Ovary (tissue), 9 donors: ENCODE measurements around the gene HEXIM1. TPM values are rescaled to one million over a fixed set of nuclear protein-coding genes. Genes with fewer than 3 reads are reported as not detected.

Source experiments
- DNase-seq, 5 donors: peaks; one replicate each; pipeline ENCODE4 v3.0.0-alpha.2; 2019 to 2020
- H3K27ac ChIP-seq, 2 donors: fragments of 200-600 bp; one replicate each; pipeline versions ENCODE4 v1.5.1 to v1.8.0; 2019 to 2022
- H3K27me3 ChIP-seq: fragments of 200-600 bp; one replicate; pipeline ENCODE4 v1.8.0; 2022
- H3K36me3 ChIP-seq: fragments of 200-600 bp; sonication (generic); one replicate; pipeline ENCODE4 v1.5.1; 2019
- H3K4me1 ChIP-seq: one replicate; pipeline ENCODE4 v1.8.1; 2013; ENCODE audit warnings: mild to moderate bottlenecking, moderate library complexity; ENCODE audit not compliant: insufficient read depth
- H3K4me3 ChIP-seq: fragments of 200-600 bp; sonication (generic); one replicate; pipeline ENCODE4 v1.5.1; 2017
- H3K9me3 ChIP-seq, 2 donors: fragments of 200-600 bp in 1 of 2; sonication (generic) in 1 of 2; one replicate each; pipeline versions ENCODE4 v1.5.1 to v1.8.1; 2013 to 2019; ENCODE audit warnings: mild to moderate bottlenecking in 1 of 2, moderate library complexity in 1 of 2
- EP300 ChIP-seq: sonication (generic); formaldehyde crosslinking; IDR thresholded peaks from one replicate; pipeline ENCODE4 v1.6.1; 2017; ENCODE audit warnings: antibody characterized with exemption
- POLR2A ChIP-seq: fragments of 450-650 bp; IDR thresholded peaks from one replicate; pipeline ENCODE4 v1.6.1; 2017; ENCODE audit warnings: antibody characterized with exemption, mild to moderate bottlenecking, moderate library complexity
- whole genome bisulfite sequencing, 3 donors: extraction: QIAGEN DNeasy Blood & Tissue Kit in 1 of 3; methylation state at CpG; one replicate each; pipeline versions ENCODE4 v1.1.5 to v1.1.7; 2013 to 2017; 5-methylcytosine and 5-hydroxymethylcytosine counted together
- intact Hi-C, 4 donors: fragments of 100-400 bp; cut with DNase I; formaldehyde crosslinking; loops; one replicate each; pipeline versions ENCODE4 v1.11.0 to v1.15.1; 2022 to 2023
- polyA plus RNA-seq, 2 donors: library from polyadenylated mRNA; stranded (reverse); fragments of 200-250 nt in 1 of 2; fragments of 350-450 nt in 1 of 2; fragmentation: Illumina TruSeq in 1 of 2; extraction: RNeasy Lipid Tissue Mini Kit (QIAGEN cat#74804) in 1 of 2; gene quantifications; one replicate each; pipeline ENCODE4 v1.2.3, GENCODE V29; 2013 to 2014
- total RNA-seq, 7 donors: library from RNA; depleted of rRNA in 2 of 7; stranded (reverse); fragments of >200 nt in 2 of 7; fragmentation: NEBNext Ultra II Directional in 3 of 7; extraction: Animal tissue kit (Norgen Biotek cat#: 25700) in 3 of 7; gene quantifications; one replicate each; pipeline versions ENCODE4 v1.1.0 to v1.2.4, GENCODE V29; 2016 to 2023
- TF ChIP-seq, protein P1 (sequence below), 3 donors: fragments of 450-650 bp in 2 of 3; fragments of 200-600 bp in 1 of 3; IDR thresholded peaks; one replicate each; pipeline versions ENCODE4 v1.5.1 to v1.8.0; 2016 to 2022; ENCODE audit warnings: antibody characterized with exemption in 3 of 3, mild to moderate bottlenecking in 1 of 3
- donor health status: DM: no; HTN: no; CAD: no; lungs with moderate emphysema.
- donor health status: DM: no; HTN: no; CAD: no.
- donor health status: Bipolar disorder and iron deficiency.
- donor health status: DM: yes; HTN: yes; CAD: no.
- donor health status: DM: no; HTN: no; CAD: no.
- donor health status: DM: yes; HTN: yes; CAD: no.

Gene HEXIM1
- total and polyA plus RNA-seq, 9 donors: 14.4 to 37.8 (median 26.9) TPM

DNA sequence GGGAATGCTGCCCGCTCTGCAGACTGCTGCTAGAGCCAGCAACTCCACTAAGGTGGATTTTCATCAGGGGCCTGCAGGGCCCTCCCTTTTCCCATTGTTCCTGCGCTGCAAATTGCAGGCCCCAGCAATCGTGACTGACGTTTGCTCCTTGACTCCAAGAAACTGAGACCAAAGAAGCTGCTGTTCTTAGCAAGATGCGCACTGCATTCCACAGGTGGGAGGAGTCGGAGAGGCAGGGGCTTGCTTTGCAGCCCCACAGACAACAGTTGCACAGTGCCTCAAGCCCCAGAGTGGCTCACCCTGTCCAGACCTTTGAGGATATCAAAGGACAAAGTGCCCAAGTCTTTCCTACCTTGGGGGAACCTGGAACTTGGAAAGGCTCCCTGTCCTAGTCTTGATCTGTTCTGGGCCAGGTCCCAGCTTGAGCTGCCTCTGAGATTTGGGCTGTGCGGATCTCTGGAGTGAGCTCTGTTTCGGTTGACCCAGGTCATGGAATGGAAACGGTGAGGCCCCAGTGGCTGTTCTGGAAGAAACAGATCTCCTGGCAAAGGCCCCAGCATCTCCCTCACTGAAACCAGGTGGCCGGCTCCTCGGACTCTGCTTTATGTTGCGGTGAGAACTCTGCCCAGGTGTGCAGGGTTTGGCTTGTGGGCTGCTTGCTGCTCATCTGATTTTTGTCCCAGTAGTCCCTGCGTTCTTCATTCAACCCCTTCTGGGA lies 40.8 kb upstream of the HEXIM1 start:
- no peaks in the 10 kb centered on the region for H3K36me3 ChIP-seq

DNA sequence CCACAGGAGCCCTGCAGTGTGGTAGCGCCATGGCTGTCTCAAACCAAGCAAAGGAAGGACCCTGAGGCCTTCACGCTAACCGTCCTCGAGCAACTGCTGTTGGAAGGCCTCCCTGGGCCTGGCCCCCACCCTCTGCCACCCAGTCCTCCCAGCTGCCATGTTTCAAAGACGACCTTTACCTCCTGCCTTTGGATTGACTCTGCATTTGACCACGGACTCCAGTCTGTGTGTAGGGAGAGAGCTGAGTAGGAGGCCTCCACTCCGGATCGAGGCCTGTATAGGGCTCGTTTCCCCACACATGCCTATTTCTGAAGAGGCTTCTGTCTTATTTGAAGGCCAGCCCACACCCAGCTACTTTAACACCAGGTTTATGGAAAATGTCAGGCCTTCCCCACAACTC lies 40.2 kb upstream of the HEXIM1 start:
- Histone ChIP-seq H3K4me1 (peaks cover 9% of the 10 kb centered on the region), H3K4me3 (no peak overlapping the region), H3K27me3 (no peaks in the 10 kb centered on the region), H3K9me3 (no peaks in the 10 kb centered on the region), H3K27ac (no peak overlapping the region), H3K36me3 (no peaks in the 10 kb centered on the region)
- no peak for TF ChIP-seq POLR2A
- TF ChIP-seq, protein P1, sequence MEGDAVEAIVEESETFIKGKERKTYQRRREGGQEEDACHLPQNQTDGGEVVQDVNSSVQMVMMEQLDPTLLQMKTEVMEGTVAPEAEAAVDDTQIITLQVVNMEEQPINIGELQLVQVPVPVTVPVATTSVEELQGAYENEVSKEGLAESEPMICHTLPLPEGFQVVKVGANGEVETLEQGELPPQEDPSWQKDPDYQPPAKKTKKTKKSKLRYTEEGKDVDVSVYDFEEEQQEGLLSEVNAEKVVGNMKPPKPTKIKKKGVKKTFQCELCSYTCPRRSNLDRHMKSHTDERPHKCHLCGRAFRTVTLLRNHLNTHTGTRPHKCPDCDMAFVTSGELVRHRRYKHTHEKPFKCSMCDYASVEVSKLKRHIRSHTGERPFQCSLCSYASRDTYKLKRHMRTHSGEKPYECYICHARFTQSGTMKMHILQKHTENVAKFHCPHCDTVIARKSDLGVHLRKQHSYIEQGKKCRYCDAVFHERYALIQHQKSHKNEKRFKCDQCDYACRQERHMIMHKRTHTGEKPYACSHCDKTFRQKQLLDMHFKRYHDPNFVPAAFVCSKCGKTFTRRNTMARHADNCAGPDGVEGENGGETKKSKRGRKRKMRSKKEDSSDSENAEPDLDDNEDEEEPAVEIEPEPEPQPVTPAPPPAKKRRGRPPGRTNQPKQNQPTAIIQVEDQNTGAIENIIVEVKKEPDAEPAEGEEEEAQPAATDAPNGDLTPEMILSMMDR (IDR thresholded peaks at IDR 0.05): no peak
- 52 to 60% (median 55%) methylated on average over 9 of the region's 9 CpGs for WGBS, 3 donors
- DNase-seq: no peak
- intact Hi-C loops: no loop called here

More for the DNA sequence above, 40.8 kb upstream of the HEXIM1 start:
- no peaks in the 10 kb centered on the region for H3K27me3 ChIP-seq
- no peak overlapping the region for H3K4me3 ChIP-seq
- no peak overlapping the region for H3K27ac ChIP-seq
- intact Hi-C loops: no loop called here
- TF ChIP-seq, protein P1 (IDR thresholded peaks at IDR 0.05): no peak
- TF ChIP-seq EP300: no peak
- no peak for TF ChIP-seq POLR2A
- peaks cover 10% of the 10 kb centered on the region for H3K4me1 ChIP-seq
- whole genome bisulfite sequencing, 3 donors: 58 to 64% (median 62%) methylated on average over 13 of the region's 13 CpGs
- no peaks in the 10 kb centered on the region for H3K9me3 ChIP-seq
- DNase-seq: no peak

DNA sequence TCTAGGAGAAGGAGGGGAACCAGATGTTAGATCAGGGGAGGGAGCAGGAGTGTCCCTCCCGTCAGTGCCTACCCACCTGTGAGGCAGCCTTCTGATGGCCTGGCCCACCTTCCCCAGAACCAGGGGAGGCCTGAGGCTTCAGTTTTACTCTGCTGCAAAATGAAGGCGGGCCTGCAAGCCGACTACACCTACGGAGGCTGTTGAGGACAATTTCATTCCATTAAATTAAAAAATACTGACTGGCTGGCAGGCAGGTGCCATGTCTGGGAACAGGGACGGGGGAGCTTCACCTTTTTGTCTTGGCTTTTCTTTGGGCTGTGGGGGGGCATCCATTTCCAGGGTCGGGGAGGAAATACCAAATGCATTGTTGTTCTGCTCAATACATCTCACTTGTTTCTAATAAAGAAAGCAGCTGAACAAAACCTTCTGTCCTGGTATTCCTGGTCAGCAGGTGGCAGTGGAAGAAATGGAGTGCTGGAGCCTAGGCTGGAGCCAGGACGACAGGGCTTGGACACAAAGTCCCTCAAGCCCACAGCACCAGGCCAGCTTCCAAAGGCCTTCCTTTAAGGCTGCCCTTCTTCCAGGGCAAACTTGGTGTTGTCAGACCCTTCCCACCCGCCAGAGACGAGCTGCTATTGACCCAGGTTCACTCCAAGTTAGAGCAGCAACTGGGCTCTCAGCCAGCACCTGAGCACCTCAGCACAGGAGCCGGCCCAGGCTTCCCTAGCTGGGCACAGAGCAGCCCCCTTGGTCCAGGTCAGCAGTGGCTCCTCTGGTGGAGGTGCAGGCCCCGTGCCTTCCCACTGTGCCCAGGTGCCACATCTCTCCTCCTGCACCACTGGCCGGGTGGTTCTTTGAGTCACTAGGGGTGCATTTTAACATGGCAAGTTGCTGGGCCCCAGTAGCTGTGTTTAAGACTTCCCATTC lies 39.4 kb upstream of the HEXIM1 start:
- 72 to 77% (median 74%) methylated on average over 12 of the region's 12 CpGs for WGBS, 3 donors
- Histone ChIP-seq H3K36me3 (no peaks in the 10 kb centered on the region), H3K27ac (no peak overlapping the region), H3K4me1 (peaks cover 9% of the 10 kb centered on the region), H3K9me3 (no peaks in the 10 kb centered on the region), H3K4me3 (no peak overlapping the region), H3K27me3 (no peaks in the 10 kb centered on the region)
- intact Hi-C loops: no loop called here
- DNase-seq: no peak
- TF ChIP-seq POLR2A: no peak
- TF ChIP-seq, protein P1 (IDR thresholded peaks at IDR 0.05): no peak

DNA sequence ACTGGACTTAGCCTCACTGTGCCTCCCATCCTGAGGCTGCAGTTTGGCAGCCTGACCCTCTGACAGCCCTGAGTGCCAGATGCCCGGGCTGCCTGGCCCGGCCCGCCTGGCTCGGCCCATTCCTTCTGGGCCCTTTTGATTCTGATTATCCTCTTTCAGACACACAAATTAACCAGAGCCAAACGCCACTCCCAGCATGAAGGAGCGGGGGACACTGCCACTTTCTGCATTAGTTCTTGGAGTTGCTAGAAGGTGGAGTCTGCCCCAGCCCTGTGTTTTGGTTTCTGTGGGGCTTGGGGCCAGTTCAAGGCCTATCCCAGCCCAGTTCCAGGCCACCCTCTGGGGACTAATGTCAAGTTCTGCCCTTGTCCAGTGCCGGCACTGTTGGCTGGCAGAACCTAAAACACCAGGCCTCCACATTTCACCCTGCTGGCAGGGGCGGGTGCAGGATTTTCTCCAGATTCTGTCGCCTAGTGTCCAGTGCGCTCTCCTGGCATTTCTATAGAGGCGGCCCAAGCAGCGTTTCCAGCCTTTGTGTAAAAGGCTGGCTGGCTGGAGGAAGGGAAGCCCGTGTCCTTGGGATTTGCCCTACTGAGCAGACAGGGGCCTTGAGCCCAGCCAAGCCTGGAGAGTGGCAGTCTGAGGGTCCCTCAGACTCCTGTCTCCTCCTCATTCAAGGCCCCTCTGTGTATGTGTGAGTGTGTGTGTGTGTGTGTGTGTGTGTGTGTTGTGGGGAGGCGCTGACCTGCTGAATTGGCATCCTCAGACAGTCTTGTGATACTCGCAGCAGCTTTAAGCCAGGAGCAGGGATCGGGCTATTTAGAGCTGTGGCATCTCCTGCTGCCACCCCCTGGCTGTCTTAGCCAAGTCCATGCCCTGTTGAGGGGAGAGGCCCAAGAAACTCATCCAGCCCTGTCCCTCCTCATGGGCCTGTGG lies 37.3 kb upstream of the HEXIM1 start:
- Histone ChIP-seq H3K27ac (peak overlapping the region; percentile 39 to 71), H3K4me1 (peaks cover 9% of the 10 kb centered on the region), H3K4me3 (no peak overlapping the region), H3K9me3 (no peaks in the 10 kb centered on the region), H3K27me3 (no peaks in the 10 kb centered on the region), H3K36me3 (no peaks in the 10 kb centered on the region)
- intact Hi-C loops: loop anchor here in 1 of 4 donors (10.0 kb wide), 1 partner anchor 196 kb away; the partner anchor contains the start of gene GFAP
- DNase-seq: peak; percentile 52 to 67 (median 63)
- WGBS, 3 donors: 26 to 49% (median 31%) methylated on average over 16 of the region's 16 CpGs
- TF ChIP-seq POLR2A (no peak), EP300 (no peak)
- TF ChIP-seq, protein P1 (IDR thresholded peaks at IDR 0.05): no peak
